Right lobe of liver (tissue), 6 donors: ENCODE results near the gene USP6NL. TPM values are rescaled to one million over a fixed set of nuclear protein-coding genes. Genes with fewer than 3 reads are reported as not detected.

Experiments used
- ATAC-seq, 4 donors: fragments of 200-7000 bp; cut with Tn5 transposase; one replicate each; pipeline ENCODE4 v1.9.1; 2020; ENCODE audit warnings: mild to moderate bottlenecking in 4 of 4, moderate library complexity in 4 of 4
- DNase-seq, 3 donors: peaks; one replicate each; pipeline ENCODE4 v3.0.0-alpha.2; 2020
- H3K27ac ChIP-seq, 3 donors: fragments of 200-600 bp; one replicate each; pipeline ENCODE4 v1.8.0; 2022
- H3K27me3 ChIP-seq, 2 donors: fragments of 200-600 bp; one replicate each; pipeline ENCODE4 v1.8.0; 2022
- H3K36me3 ChIP-seq, 4 donors: fragments of 200-600 bp; sonication (generic) in 1 of 4; one replicate each; pipeline versions ENCODE4 v1.5.1 to v1.8.0; 2017 to 2022; ENCODE audit warnings: control low read depth in 1 of 4
- H3K4me1 ChIP-seq, 4 donors: fragments of 200-600 bp; sonication (generic) in 1 of 4; one replicate each; pipeline versions ENCODE4 v1.5.1 to v1.8.0; 2017 to 2022; ENCODE audit warnings: control low read depth in 1 of 4
- H3K4me3 ChIP-seq, 3 donors: fragments of 200-600 bp; one replicate each; pipeline ENCODE4 v1.8.0; 2022
- H3K9me3 ChIP-seq, 4 donors: fragments of 200-600 bp; sonication (generic) in 1 of 4; one replicate each; pipeline versions ENCODE4 v1.5.1 to v1.8.0; 2017 to 2022; ENCODE audit warnings: control low read depth in 1 of 4
- POLR2A ChIP-seq: fragments of 450-650 bp; IDR thresholded peaks from one replicate; pipeline ENCODE4 v1.6.1; 2017; ENCODE audit warnings: antibody characterized with exemption, mild to moderate bottlenecking
- WGBS: methylation state at CpG from one replicate; pipeline ENCODE4 v1.1.6; 2018; ENCODE audit warnings: low coverage, low lambda C conversion rate; ENCODE audit not compliant: insufficient coverage; ENCODE audit errors: missing lambda C conversion rate; 5-methylcytosine and 5-hydroxymethylcytosine counted together
- intact Hi-C, 2 donors: fragments of 100-400 bp; cut with DNase I; formaldehyde crosslinking; loops; one replicate each; pipeline versions ENCODE4 v1.11.2 to v1.14.1; 2022
- total RNA-seq, 6 experiments: library from RNA; depleted of rRNA in 2 of 6; stranded (reverse); fragments of >200 nt in 2 of 6; fragmentation: NEBNext Ultra II Directional in 3 of 6; extraction: Animal tissue kit (Norgen Biotek cat#: 25700) in 3 of 6; gene quantifications; one replicate each; pipeline versions ENCODE4 v1.1.0 to v1.2.4, GENCODE V29; 2016 to 2023
- TF ChIP-seq, protein P1 (sequence below), 4 donors: fragments of 200-600 bp in 3 of 4; fragments of 450-650 bp in 1 of 4; IDR thresholded peaks; one replicate each; pipeline versions ENCODE4 v1.5.1 to v1.8.0; 2016 to 2022; ENCODE audit warnings: antibody characterized with exemption in 4 of 4, mild to moderate bottlenecking in 2 of 4
- donor health status: DM: no; HTN: yes; CAD: no.
- donor health status: DM: no; HTN: no; CAD: no.
- donor health status: DM: no; HTN: no; CAD: no.
- donor health status: DM: no; HTN: yes; CAD: no.
- donor health status: DM: no; HTN: yes; CAD: no.

USP6NL gene
- total RNA-seq, 6 experiments from 2014 or later = 8.4 to 15.3 (median 11.5) TPM

DNA sequence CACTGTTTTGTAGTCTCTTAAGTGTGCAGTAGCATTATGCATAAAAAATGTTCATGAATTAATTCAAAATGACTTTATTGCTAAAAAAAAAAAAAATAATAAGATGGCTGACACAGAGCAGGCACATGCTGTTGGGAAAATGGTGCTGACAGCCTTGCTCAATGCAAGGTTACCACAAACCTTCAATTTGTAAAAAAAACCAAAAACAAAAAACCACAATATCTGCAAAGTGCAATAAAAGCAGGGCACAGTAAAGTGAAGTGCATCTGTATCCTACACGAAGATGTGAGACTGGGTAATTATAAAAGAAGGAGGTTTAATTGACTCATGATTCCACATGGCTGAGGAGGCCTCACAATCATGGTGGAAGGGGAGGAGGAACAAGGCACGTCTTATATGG is 185.8 kb downstream of the USP6NL start:
- DNase-seq = no peak
- TF ChIP-seq POLR2A = no peak
- TF ChIP-seq, protein P1, sequence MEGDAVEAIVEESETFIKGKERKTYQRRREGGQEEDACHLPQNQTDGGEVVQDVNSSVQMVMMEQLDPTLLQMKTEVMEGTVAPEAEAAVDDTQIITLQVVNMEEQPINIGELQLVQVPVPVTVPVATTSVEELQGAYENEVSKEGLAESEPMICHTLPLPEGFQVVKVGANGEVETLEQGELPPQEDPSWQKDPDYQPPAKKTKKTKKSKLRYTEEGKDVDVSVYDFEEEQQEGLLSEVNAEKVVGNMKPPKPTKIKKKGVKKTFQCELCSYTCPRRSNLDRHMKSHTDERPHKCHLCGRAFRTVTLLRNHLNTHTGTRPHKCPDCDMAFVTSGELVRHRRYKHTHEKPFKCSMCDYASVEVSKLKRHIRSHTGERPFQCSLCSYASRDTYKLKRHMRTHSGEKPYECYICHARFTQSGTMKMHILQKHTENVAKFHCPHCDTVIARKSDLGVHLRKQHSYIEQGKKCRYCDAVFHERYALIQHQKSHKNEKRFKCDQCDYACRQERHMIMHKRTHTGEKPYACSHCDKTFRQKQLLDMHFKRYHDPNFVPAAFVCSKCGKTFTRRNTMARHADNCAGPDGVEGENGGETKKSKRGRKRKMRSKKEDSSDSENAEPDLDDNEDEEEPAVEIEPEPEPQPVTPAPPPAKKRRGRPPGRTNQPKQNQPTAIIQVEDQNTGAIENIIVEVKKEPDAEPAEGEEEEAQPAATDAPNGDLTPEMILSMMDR (IDR thresholded peaks at IDR 0.05) = no peak
- intact Hi-C loops = no loop called here
- Histone ChIP-seq H3K4me3 (no peak overlapping the region), H3K27ac (no peak overlapping the region), H3K36me3 (no peaks in the 10 kb centered on the region), H3K9me3 (no peaks in the 10 kb centered on the region), H3K27me3 (no peaks in the 10 kb centered on the region), H3K4me1 (no peaks in the 10 kb centered on the region)
- 9% methylated on average over 1 of the region's 2 CpGs for WGBS
- no peak for ATAC-seq

DNA sequence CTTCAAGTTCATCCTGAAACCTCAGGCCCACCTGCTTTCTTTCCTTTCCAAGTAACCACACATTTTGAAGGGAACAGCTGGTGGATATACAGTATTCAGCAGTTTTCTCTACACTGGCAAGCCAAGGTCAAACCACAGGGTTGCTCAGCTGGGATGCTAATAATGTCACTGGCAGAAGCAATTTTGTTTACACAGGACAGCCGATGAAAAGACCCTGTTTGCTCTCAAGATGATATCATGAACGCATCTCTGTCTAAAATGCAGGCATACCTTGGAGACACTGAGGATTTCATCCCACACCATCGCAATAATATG is 186.2 kb downstream of the USP6NL start:
- no peaks in the 10 kb centered on the region for H3K9me3 ChIP-seq
- H3K36me3 ChIP-seq = no peaks in the 10 kb centered on the region
- no peak for DNase-seq
- H3K27me3 ChIP-seq = no peaks in the 10 kb centered on the region
- TF ChIP-seq, protein P1 (IDR thresholded peaks at IDR 0.05) = no peak
- no peak for TF ChIP-seq POLR2A
- no peak for ATAC-seq
- H3K4me3 ChIP-seq = no peak overlapping the region
- intact Hi-C loops = no loop called here
- WGBS = 80% methylated on average over 3 of the region's 3 CpGs
- H3K4me1 ChIP-seq = no peaks in the 10 kb centered on the region
- no peak overlapping the region for H3K27ac ChIP-seq

DNA sequence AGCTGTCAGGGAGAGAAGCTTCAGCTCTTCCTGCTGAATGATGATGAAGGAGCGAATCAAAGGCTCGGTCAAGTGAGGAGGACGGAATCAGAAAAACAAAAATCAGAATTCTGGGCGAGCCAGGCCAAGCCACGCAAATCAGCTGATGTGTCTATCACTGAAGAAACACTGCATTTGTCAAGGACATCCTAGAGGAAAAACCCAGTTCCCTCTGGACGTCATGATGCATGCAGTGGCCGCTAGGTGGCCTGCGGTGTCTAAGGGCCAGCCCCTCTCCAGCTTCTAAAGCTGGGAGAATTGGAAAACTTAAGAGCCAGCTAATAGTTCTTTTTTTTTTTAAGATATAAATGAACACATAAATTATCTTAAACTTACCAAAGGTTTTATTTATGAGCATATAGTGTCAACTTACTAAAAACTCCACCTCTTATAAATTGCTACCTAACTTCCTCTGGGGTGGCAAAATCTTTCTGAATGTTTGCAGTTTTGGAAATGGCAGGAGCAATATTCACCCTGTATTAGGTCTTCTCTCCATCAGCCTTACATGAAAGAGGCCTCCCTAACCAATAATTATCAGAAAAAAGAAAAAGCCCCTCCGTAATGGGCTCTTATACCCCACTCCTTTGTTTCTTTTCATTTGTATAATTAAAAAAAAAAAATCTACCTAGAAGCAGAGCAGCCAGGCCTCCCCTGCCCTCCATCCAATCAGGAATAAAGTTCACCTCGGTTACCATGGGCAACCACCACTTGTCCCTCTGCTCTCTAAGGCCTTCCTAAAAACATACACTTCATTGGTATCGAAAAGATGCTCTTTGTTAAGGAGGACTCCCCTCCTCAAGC is 186.8 kb downstream of the USP6NL start:
- Histone ChIP-seq H3K9me3 (no peaks in the 10 kb centered on the region), H3K36me3 (no peaks in the 10 kb centered on the region), H3K4me3 (no peak overlapping the region), H3K27me3 (no peaks in the 10 kb centered on the region), H3K4me1 (no peaks in the 10 kb centered on the region), H3K27ac (no peak overlapping the region)
- TF ChIP-seq POLR2A = no peak
- TF ChIP-seq, protein P1 (IDR thresholded peaks at IDR 0.05) = peak; percentile 57 to 84 (median 82)
- ATAC-seq (peak; percentile 91 to 94 (median 92)), DNase-seq (peak in 2 of 3 donors; percentile 59 to 71)
- 25% methylated on average over 11 of the region's 11 CpGs for WGBS
- intact Hi-C loops = no loop called here

DNA sequence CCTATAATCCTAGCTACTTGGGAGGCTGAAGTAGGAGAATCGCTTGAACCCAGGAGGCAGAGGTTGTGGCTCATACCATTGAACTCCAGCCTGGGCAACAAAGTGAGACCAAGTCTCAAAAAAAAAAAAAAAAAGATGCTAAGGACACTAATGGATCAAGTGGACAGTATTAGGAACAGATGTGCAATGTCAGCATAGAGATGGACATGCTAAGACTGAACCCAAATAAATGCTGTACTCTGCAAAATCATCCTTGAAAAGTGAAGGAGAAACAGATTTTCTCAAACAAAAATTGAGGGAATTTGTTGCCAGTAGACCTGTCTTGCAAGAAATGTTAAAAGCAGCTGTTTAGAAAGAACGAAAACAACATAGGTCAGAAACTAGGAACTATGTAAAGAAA is 194.5 kb downstream of the USP6NL start:
- Histone ChIP-seq H3K36me3 (no peaks in the 10 kb centered on the region), H3K4me1 (peaks cover 0 to 8% (median 0%) of the 10 kb centered on the region in 4 donors), H3K27ac (no peak overlapping the region), H3K27me3 (no peaks in the 10 kb centered on the region), H3K4me3 (no peak overlapping the region), H3K9me3 (no peaks in the 10 kb centered on the region)
- DNase-seq (no peak), ATAC-seq (no peak)
- 90% methylated on average over 2 of the region's 2 CpGs for WGBS
- no peak for TF ChIP-seq POLR2A
- TF ChIP-seq, protein P1 (IDR thresholded peaks at IDR 0.05) = no peak
- intact Hi-C loops = no loop called here
